GM12878 (cell line): ENCODE data around the gene CNGB1. TPM values are rescaled to one million over a fixed set of nuclear protein-coding genes. Genes with fewer than 3 reads are reported as not detected.
"Not testable (repeated sequence)": the region's sequence is repeated elsewhere in the genome, so short reads cannot be mapped to it uniquely, and the experiment has no call there.

Source experiments
- ATAC-seq: fragments of 200-7000 bp; cut with Tn5 transposase; 3 replicates; pipeline ENCODE4 v1.9.1; 2020; ENCODE audit warnings: mild to moderate bottlenecking, moderate library complexity
- BruUV-seq: library from RNA; stranded (reverse); fragments of 400-500 nt; replicated peaks from 2 replicates; lab custom pipeline; 2021; lab: Mats Ljungman, UMichigan
- CTCF ChIA-PET: fragments of 300-600 bp; sonication (Branson Sonifier 250); formaldehyde crosslinking; extraction: SDS; loops from one replicate; lab custom pipeline; 2021; ENCODE audit warnings: inconsistent platforms; lab: Yijun Ruan, JAX
- POLR2A ChIA-PET: fragments of 350-600 bp; formaldehyde crosslinking; extraction: SDS; loops from one replicate; lab custom pipeline; 2021; ENCODE audit warnings: inconsistent platforms; lab: Charles Lee
- RAD21 ChIA-PET: fragments of 300-600 bp; sonication (Branson Sonifier 250); formaldehyde crosslinking; loops from one replicate; lab custom pipeline; 2023; ENCODE audit warnings: antibody characterized with exemption; ENCODE audit not compliant: unreplicated experiment; lab: Charles Lee
- SMC1A ChIA-PET: fragments of 300-600 bp; sonication (Branson Sonifier 250); formaldehyde crosslinking; loops from one replicate; lab custom pipeline; 2023; ENCODE audit not compliant: unreplicated experiment, uncharacterized antibody; lab: Charles Lee
- DNase-seq: peaks from one replicate; pipeline ENCODE4 v3.0.0-alpha.2; 2011; ENCODE audit warnings: low read depth, low spot score
- FAIRE-seq: peaks from 3 replicates; lab custom pipeline; 2011; peaks lifted over from hg19 to GRCh38; lab: Jason Lieb, UNC
- H2AFZ ChIP-seq: 2 replicates; pipeline ENCODE4 v1.6.0; 2011; ENCODE audit warnings: low read depth, low read length, control low read depth; ENCODE audit not compliant: control insufficient read depth
- H3K27ac ChIP-seq: 2 replicates; pipeline ENCODE4 v1.5.1; 2011; ENCODE audit warnings: control low read depth; ENCODE audit not compliant: control insufficient read depth, insufficient read depth
- H3K27me3 ChIP-seq, 2 experiments: replicated peaks in 1 of 2; 2 replicates each; pipeline versions ENCODE4 v1.6.0 to v1.6.1; 2011; ENCODE audit warnings: low read length in 1 of 2; ENCODE audit not compliant: control insufficient read depth in 2 of 2, insufficient read depth in 2 of 2
- H3K36me3 ChIP-seq, 2 experiments: 2 replicates each; pipeline ENCODE4 v1.5.1; 2011; ENCODE audit warnings: low read length in 1 of 2; ENCODE audit not compliant: control insufficient read depth in 2 of 2, insufficient read depth in 2 of 2
- H3K4me1 ChIP-seq: 2 replicates; pipeline ENCODE4 v1.6.1; 2011; ENCODE audit warnings: mild to moderate bottlenecking, low read length, moderate library complexity, mixed read lengths; ENCODE audit not compliant: control insufficient read depth, insufficient read depth
- H3K4me2 ChIP-seq: 2 replicates; pipeline ENCODE4 v1.6.0; 2011; ENCODE audit warnings: control low read depth; ENCODE audit not compliant: control insufficient read depth, insufficient read depth
- H3K4me3 ChIP-seq: fragments of 200-600 bp; sonication (generic); 2 replicates; pipeline ENCODE4 v1.5.1; 2016
- H3K79me2 ChIP-seq: 2 replicates; pipeline ENCODE4 v1.6.0; 2011; ENCODE audit warnings: low read length; ENCODE audit not compliant: control insufficient read depth, insufficient read depth
- H3K9ac ChIP-seq: 2 replicates; pipeline ENCODE4 v1.8.0; 2011; ENCODE audit warnings: low read length, control low read depth, mixed read lengths; ENCODE audit not compliant: control insufficient read depth, insufficient read depth
- H3K9me3 ChIP-seq: replicated peaks from 3 replicates; pipeline ENCODE4 v1.5.1; 2011; ENCODE audit warnings: mild to moderate bottlenecking, low read length; ENCODE audit not compliant: control insufficient read depth, insufficient read depth
- H4K20me1 ChIP-seq: 2 replicates; pipeline ENCODE4 v1.6.0; 2011; ENCODE audit not compliant: control insufficient read depth, insufficient read depth
- TAF1 ChIP-seq: IDR thresholded peaks from 2 replicates; pipeline ENCODE4 v1.6.1; 2011; ENCODE audit warnings: mild to moderate bottlenecking, low read depth, low read length, borderline replicate concordance
- WGBS: methylation state at CpG from one replicate; pipeline ENCODE4 v1.1.6; 2016; ENCODE audit warnings: low lambda C conversion rate; ENCODE audit not compliant: insufficient replicate concordance, insufficient coverage; ENCODE audit errors: missing lambda C conversion rate; 5-methylcytosine and 5-hydroxymethylcytosine counted together
- in situ Hi-C: fragments of 300-500 bp; cut with MboI; formaldehyde crosslinking; loops from 9 replicates; pipeline ENCODE4 v1.14.3; 2018; ENCODE audit warnings: mixed read lengths
- intact Hi-C: fragments of 100-400 bp; cut with micrococcal nuclease; formaldehyde crosslinking; loops from one replicate; pipeline ENCODE4 v1.14.2; 2022; ENCODE audit not compliant: unreplicated experiment
- polyA plus RNA-seq, 11 experiments: library from polyadenylated mRNA; depleted of rRNA in 4 of 11; unstranded in 6 of 11; stranded (reverse) in 5 of 11; fragments of >200 nt; fragmentation: Nextera tagmentation in 4 of 11; fragmentation: Illumina TruSeq in 1 of 11; extraction: Ambion mirVana in 4 of 11; extraction: Trizol in 1 of 11; gene quantifications; 1 replicate in 1 of 11; 2 replicates in 10 of 11; pipeline versions ENCODE4 v1.2.1 to v1.2.3, GENCODE V29; 2011 to 2016; ENCODE audit warnings: inconsistent platforms in 2 of 11, missing spikeins in 2 of 11, low read depth in 1 of 11
- total RNA-seq, 4 experiments: library from RNA; depleted of rRNA in 3 of 4; stranded (reverse); fragments of >200 nt in 3 of 4; fragmentation: Illumina TruSeq in 1 of 4; extraction: Trizol in 1 of 4; gene quantifications; 2 replicates each; pipeline versions ENCODE4 v1.2.1 to v1.2.3, GENCODE V29; 2013 to 2021

The CNGB1 gene
- total and polyA plus RNA-seq, 10 of the 15 experiments (the other 5 are each of a cell fraction or from before 2014, with no cell fraction given): 0.03 TPM; not detected in 9

GRCh38 chr16:57918444-57918843 lies 52.5 kb downstream of the CNGB1 start:
- TF ChIP-seq TAF1: no peak
- intact Hi-C loops (no loop called here), in situ Hi-C loops (no loop called here)
- Histone ChIP-seq H3K36me3 (no peaks in the 10 kb centered on the region), H3K4me3 (no peak overlapping the region), H3K79me2 (no peaks in the 10 kb centered on the region), H4K20me1 (no peaks in the 10 kb centered on the region; the same call in 1 of the 2 replicates), H3K27me3 (peaks cover 0 to 2% of the 10 kb centered on the region in 2 experiments; a peak in 1 of 4 replicates), H3K9ac (no peak overlapping the region), H3K27ac (no peak overlapping the region), H3K4me2 (no peak overlapping the region), H3K4me1 (no peaks in the 10 kb centered on the region), H3K9me3 (no peaks in the 10 kb centered on the region), H2AFZ (no peak overlapping the region)
- ChIA-PET POLR2A (no interaction called here), SMC1A (no interaction called here), CTCF (no interaction called here), RAD21 (no interaction called here)
- 45% methylated on average over 3 of the region's 3 CpGs for WGBS
- FAIRE-seq: no peak
- no peak for DNase-seq
- ATAC-seq: no peak
- BruUV-seq: no TSS peak

GRCh38 chr16:57917929-57918328 lies 53.0 kb downstream of the CNGB1 start:
- DNase-seq, FAIRE-seq, H3K9me3 ChIP-seq, RAD21 ChIA-PET, H3K27me3 ChIP-seq, POLR2A ChIA-PET, H3K27ac ChIP-seq, H3K4me2 ChIP-seq, H3K4me1 ChIP-seq, CTCF ChIA-PET, H3K9ac ChIP-seq, SMC1A ChIA-PET, H4K20me1 ChIP-seq, H3K79me2 ChIP-seq, H2AFZ ChIP-seq, BruUV-seq, in situ Hi-C loops, intact Hi-C loops, H3K4me3 ChIP-seq, H3K36me3 ChIP-seq, ATAC-seq: not testable (repeated sequence)

- CTCF ChIA-PET, in situ Hi-C loops: not testable (repeated sequence)
Measured at GRCh38 chr16:57917489-57917888, 53.4 kb downstream of the CNGB1 start.

More at GRCh38 chr16:57917489-57917888, 53.4 kb downstream of the CNGB1 start:
- DNase-seq, H3K27me3 ChIP-seq, H3K4me1 ChIP-seq, RAD21 ChIA-PET, H2AFZ ChIP-seq, H3K36me3 ChIP-seq, intact Hi-C loops, H4K20me1 ChIP-seq, H3K9me3 ChIP-seq, H3K4me3 ChIP-seq, FAIRE-seq, H3K79me2 ChIP-seq, H3K27ac ChIP-seq, POLR2A ChIA-PET, ATAC-seq, H3K9ac ChIP-seq, H3K4me2 ChIP-seq, SMC1A ChIA-PET, BruUV-seq: not testable (repeated sequence)
- 38% methylated on average over 2 of the region's 2 CpGs for whole genome bisulfite sequencing
